MCF 10A (cell line): ENCODE results near the gene TGDS. TPM values are rescaled to one million over a fixed set of nuclear protein-coding genes. Genes with fewer than 3 reads are reported as not detected.

Source experiments
- BruUV-seq: library from RNA; stranded (reverse); fragments of 400-500 nt; replicated peaks from 2 replicates; lab custom pipeline; 2021; lab: Mats Ljungman, UMichigan
- CTCF ChIA-PET: fragments of 300-600 bp; sonication (Branson Sonifier 250); formaldehyde crosslinking; extraction: SDS; loops from one replicate; lab custom pipeline; 2021; ENCODE audit warnings: antibody characterized with exemption, inconsistent platforms; lab: Yijun Ruan, JAX
- POLR2A ChIA-PET: fragments of 300-600, 350-650 bp; sonication (Branson Sonifier 250); formaldehyde crosslinking; extraction: SDS; loops from one replicate; lab custom pipeline; 2020; ENCODE audit warnings: antibody characterized with exemption, inconsistent platforms; lab: Yijun Ruan, JAX
- DNase-seq: peaks from one replicate; pipeline ENCODE4 v3.0.0-alpha.2; 2018; ENCODE audit not compliant: unreplicated experiment
- H3K27ac Mint-ChIP-seq: one replicate; pipeline ENCODE4 v1.8.0; 2022; ENCODE audit warnings: mild to moderate bottlenecking, low read depth, mixed read lengths; ENCODE audit not compliant: unreplicated experiment
- H3K27me3 Mint-ChIP-seq: one replicate; pipeline ENCODE4 v1.8.0; 2022; ENCODE audit warnings: mixed read lengths; ENCODE audit not compliant: insufficient read depth, unreplicated experiment
- H3K36me3 Mint-ChIP-seq: one replicate; pipeline ENCODE4 v1.8.0; 2022; ENCODE audit warnings: mild to moderate bottlenecking, moderate library complexity, mixed read lengths; ENCODE audit not compliant: insufficient read depth, unreplicated experiment
- H3K4me1 Mint-ChIP-seq: one replicate; pipeline ENCODE4 v1.8.0; 2022; ENCODE audit warnings: mixed read lengths; ENCODE audit not compliant: insufficient read depth, unreplicated experiment
- H3K4me3 Mint-ChIP-seq: one replicate; pipeline ENCODE4 v1.8.0; 2022; ENCODE audit warnings: mild to moderate bottlenecking, moderate library complexity, mixed read lengths; ENCODE audit not compliant: unreplicated experiment
- H3K9me3 Mint-ChIP-seq: one replicate; pipeline ENCODE4 v1.8.0; 2022; ENCODE audit warnings: mixed read lengths; ENCODE audit not compliant: unreplicated experiment
- CTCF ChIP-seq: fragments of 200-600 bp; IDR thresholded peaks from one replicate; pipeline ENCODE4 v1.8.0; 2022; ENCODE audit warnings: antibody characterized with exemption, mild to moderate bottlenecking; ENCODE audit not compliant: unreplicated experiment
- intact Hi-C: fragments of 100-400 bp; cut with micrococcal nuclease; formaldehyde crosslinking; loops from 2 replicates; pipeline ENCODE4 v1.14.1; 2022
- total RNA-seq: library from RNA; stranded (reverse); gene quantifications from 2 replicates; pipeline ENCODE4 v1.2.3, GENCODE V29; 2022

The TGDS gene
- total RNA-seq, 1 experiment from 2014 or later: 14.1 TPM

DNA sequence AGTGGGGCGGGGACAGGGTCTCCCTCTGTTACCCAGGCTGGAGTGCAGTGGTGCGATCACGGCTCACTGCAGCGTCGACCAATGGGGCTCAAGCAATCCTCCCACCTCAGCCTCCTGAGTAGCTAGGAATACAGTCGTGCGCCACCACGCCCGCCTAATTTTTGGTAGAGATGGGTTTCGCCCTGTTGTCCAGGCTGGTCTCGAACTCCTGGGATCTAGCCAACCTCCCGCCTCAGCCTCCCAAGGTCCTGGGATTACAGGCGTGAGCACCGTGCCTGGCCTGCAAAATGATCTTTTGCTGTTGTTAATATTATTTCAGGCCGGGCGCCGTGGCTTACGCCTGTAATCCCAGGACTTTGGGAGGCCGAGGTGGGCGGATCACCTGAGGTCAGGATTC is 621 bp upstream of the TGDS start:
- intact Hi-C loops: no loop called here
- Mint-ChIP-seq H3K27ac (peak overlapping the region; percentile 92), H3K27me3 (no peaks in the 10 kb centered on the region), H3K4me3 (peak overlapping the region; percentile 89), H3K36me3 (peaks cover 16% of the 10 kb centered on the region), H3K9me3 (peaks cover 7% of the 10 kb centered on the region), H3K4me1 (peaks cover 21% of the 10 kb centered on the region)
- ChIA-PET POLR2A (interaction anchor here (0.6 to 1.7 kb wide), 14 partner anchors 8 to 1457 kb away, joined by 3 to 15 read pairs (median 6); partner anchors contain the start of gene UGGT2), CTCF (interaction anchor here (0.6 to 1.9 kb wide), 6 partner anchors 9 to 670 kb away, joined by 4 to 9 read pairs (median 5); no protein-coding TSS in a partner anchor)
- no TSS peak for BruUV-seq
- TF ChIP-seq CTCF: no peak
- no peak for DNase-seq

GRCh38 chr13:94595001-94595949 is 677 bp downstream of the TGDS start:
- no peaks in the 10 kb centered on the region for H3K9me3 Mint-ChIP-seq
- peak overlapping the region; percentile 92 for H3K27ac Mint-ChIP-seq
- H3K36me3 Mint-ChIP-seq: peaks cover 16% of the 10 kb centered on the region
- TF ChIP-seq CTCF: no peak
- H3K4me3 Mint-ChIP-seq: peak overlapping the region; percentile 89
- BruUV-seq: TSS peak; percentile 51
- intact Hi-C loops: no loop called here
- ChIA-PET POLR2A (interaction anchor here (0.6 to 1.7 kb wide), 17 partner anchors 9 to 1458 kb away, joined by 3 to 15 read pairs (median 4); partner anchors contain the start of gene UGGT2), CTCF (interaction anchor here (0.5 to 1.9 kb wide), 7 partner anchors 10 to 746 kb away, joined by 3 to 9 read pairs (median 5); no protein-coding TSS in a partner anchor)
- H3K27me3 Mint-ChIP-seq: no peaks in the 10 kb centered on the region
- DNase-seq: peak; percentile 40
- H3K4me1 Mint-ChIP-seq: peaks cover 17% of the 10 kb centered on the region

GRCh38 chr13:94590744-94591143 is 5.2 kb downstream of the TGDS start:
- Mint-ChIP-seq H3K27me3 (no peaks in the 10 kb centered on the region), H3K4me3 (no peak overlapping the region), H3K9me3 (no peaks in the 10 kb centered on the region), H3K36me3 (peaks cover 50% of the 10 kb centered on the region), H3K4me1 (peaks cover 18% of the 10 kb centered on the region), H3K27ac (no peak overlapping the region)
- no peak for TF ChIP-seq CTCF
- intact Hi-C loops: no loop called here
- BruUV-seq: no TSS peak
- no peak for DNase-seq
- ChIA-PET POLR2A (no interaction called here), CTCF (no interaction called here)

GRCh38 chr13:94588541-94588940 is 7.4 kb downstream of the TGDS start:
- Mint-ChIP-seq H3K27ac (no peak overlapping the region), H3K27me3 (no peaks in the 10 kb centered on the region), H3K4me3 (no peak overlapping the region), H3K36me3 (peaks cover 71% of the 10 kb centered on the region), H3K9me3 (no peaks in the 10 kb centered on the region), H3K4me1 (peaks cover 8% of the 10 kb centered on the region)
- BruUV-seq: no TSS peak
- no peak for TF ChIP-seq CTCF
- POLR2A ChIA-PET: interaction anchor here (1.0 kb wide), 1 partner anchor 14 kb away, joined by 3 read pairs; the partner anchor contains the start of gene GPR180
- no peak for DNase-seq
- CTCF ChIA-PET: interaction anchor here (0.7 to 1.0 kb wide), 3 partner anchors 13 to 1968 kb away, joined by 3 to 4 read pairs (median 3); partner anchors contain the start of gene GPR180
- intact Hi-C loops: no loop called here
